HG03571 (cell line): ENCODE data around the gene ATP6AP1.

Source experiments
- ATAC-seq: cut with Tn5 transposase; IDR thresholded peaks from one replicate; pipeline ENCODE4 v1.9.1; 2021; ENCODE audit not compliant: unreplicated experiment

ATP6AP1 gene

DNA sequence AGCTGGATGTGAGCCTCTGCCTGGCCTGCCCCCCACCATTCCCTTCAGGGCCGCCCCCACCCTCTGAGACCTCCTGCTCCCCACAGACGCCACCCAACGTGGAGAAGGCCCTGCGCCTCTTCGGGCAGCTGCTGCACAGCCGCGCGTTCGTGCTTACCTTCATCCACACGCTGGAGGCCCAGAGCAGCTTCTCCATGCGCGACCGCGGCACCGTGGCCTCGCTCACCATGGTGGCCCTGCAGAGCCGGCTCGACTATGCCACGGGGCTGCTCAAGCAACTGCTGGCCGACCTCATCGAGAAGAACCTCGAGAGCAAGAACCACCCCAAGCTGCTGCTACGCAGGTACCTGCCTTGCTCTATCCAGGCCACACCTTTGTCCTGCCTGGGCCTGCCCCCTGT lies 39.7 kb downstream of the ATP6AP1 start:
- ATAC-seq: no peak

DNA sequence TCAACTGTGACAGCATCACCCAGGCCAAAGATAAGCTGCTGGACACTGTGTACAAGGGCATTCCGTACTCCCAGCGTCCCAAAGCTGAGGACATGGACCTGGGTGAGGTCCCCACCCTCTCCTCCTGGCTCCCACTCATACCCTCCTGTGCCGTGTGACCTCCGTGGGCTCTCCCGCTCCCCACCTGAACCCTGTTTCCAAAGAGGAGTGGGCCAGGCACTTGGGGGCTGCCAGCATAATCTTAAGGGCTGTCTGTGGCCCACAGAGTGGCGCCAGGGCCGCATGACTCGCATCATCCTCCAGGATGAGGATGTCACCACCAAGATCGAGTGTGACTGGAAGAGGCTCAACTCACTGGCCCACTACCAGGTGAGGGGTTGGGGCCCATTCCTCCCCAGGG lies 40.6 kb downstream of the ATP6AP1 start:
- no peak for ATAC-seq

DNA sequence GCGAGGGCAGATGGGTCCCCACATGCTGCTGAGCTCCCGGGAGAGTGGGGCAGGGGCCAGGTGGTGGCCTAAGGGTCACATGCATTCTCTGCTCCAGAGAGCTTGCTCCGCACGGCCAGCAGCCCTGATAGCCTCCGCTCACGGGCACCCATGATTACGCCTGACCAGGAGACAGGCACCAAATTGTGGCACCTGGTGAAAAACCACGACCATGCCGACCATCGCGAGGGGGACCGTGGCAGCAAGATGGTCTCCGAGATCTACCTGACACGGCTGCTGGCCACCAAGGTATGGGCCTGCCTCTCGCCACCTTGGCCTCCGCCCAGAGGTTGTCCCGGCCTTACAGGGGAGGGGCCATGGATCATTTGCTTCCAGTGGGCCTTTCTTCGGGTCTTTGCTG lies 41.4 kb downstream of the ATP6AP1 start:
- ATAC-seq: no peak

DNA sequence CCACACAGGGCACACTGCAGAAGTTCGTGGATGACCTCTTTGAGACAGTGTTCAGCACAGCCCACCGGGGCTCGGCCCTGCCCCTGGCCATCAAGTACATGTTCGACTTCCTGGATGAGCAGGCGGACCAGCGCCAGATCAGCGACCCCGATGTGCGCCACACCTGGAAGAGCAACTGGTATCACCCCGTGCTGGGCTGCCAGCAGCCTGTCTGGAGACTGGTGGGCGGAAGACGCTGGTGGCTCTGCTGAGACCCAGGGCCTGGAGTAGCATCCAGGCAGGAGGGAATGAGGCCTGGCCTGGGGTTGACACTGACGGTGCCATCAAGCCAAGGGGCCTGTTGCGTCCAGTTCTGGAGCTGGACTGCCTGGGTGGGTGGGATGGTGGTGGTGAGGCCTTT lies 42.0 kb downstream of the ATP6AP1 start:
- ATAC-seq: no peak

DNA sequence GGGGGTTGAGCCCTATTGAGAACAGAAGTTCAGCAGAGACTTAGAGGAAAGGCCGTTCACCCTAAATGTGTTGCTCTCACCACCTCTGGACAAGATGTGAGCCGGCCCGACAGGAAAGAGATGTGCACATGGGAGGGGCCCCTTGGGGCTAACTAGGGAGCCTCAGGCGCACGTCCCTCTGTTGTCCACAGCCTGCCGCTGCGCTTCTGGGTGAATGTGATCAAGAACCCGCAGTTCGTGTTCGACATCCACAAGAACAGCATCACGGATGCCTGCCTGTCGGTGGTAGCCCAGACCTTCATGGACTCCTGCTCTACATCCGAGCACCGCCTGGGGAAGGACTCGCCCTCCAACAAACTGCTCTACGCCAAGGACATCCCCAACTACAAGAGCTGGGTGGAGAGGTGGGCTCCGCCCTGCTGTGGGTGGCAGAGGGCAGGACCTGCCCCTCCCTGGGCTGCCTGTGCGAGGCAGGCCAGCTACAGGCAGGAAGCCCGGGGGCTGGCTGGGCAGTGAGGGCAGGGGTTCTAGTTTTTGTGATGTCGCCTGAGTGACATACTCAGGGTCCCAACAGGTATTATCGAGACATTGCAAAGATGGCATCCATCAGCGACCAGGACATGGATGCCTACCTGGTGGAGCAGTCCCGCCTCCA lies 42.6 kb downstream of the ATP6AP1 start:
- no peak for ATAC-seq

DNA sequence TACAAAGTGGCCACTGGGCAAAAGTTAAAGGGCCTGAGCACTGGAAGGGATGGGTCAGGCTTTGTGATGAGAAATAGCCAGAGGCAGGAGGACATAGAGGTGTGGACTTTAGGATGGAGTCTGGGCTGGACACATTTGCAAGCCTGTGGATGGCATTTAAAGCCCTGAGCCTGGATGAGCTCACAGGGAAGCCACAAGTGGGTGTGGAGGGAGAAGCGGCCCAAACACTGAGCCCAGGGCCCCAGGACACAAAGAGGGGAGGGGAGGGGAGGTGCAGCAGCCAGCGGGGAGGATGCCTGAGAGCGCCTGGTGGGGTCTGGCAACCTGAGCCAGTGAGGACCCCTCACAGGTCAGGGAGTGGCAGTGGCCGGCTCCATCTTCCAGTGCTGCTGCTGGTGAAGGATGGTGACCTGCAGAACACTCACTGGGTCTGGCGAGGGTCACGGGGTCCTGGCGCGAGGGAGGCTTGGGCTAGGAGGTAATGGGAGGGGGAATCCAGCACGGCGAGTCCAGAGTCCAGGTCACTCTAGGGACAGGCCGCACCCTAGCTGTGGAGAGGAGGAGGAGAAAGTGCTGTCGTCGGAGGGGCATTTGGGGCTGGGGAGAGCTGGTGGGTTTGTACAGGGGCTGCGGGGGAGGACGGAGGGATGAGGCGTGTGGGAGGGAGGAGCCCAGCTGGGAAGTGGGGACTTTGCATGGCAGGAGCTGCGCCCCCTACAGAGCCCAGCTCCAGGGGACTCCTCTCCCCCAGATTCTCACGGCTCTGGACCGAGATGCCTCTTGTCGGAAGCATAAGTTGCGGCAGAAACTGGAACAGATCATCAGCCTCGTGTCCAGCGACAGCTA lies 43.6 kb downstream of the ATP6AP1 start:
- no peak for ATAC-seq

DNA sequence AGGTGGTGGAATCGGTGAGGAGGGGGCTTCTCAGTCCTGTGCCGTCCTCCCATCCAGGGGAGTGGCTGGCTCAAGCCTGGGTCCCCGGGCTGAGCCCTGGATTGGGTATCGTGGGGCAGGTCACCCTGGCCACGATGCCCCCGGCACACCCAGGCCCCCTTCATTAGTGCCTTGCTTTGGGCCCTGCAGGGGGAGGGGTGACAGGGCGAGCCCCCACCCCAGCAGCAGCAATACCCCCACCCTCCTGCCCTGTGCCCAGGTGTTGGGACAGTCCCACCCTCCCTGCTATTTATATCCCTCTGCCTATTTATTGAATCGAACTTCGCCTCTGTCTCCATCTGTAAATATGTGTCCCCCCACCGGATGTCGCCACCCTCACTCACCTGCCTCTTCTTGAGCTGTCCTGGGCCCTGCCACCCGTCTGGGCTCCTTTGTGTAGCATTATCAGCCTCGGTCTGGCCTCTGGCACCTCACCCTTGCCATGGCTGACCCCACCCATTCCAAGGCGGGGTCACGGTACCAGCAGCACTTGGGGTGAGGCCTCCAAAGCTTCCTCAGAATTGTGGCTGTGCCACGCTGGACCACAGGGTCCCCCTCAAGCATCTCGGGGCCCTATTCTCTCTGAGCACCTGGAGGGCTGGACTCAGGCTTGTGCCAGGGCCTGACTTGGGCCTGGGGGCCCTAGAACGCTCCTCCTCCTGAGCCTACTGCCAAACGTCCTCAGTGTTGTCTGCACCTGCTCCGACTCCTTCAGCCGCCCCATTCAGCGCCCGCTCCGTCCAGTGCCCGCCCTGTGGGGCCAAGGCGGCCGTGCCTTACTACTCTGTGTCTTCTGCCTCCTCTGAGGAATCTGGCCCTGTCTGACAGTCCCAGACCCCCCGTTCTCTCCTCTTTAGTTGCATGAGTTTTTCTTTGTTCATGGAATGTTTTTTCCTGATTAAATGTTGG lies 44.5 kb downstream of the ATP6AP1 start:
- ATAC-seq: no peak

DNA sequence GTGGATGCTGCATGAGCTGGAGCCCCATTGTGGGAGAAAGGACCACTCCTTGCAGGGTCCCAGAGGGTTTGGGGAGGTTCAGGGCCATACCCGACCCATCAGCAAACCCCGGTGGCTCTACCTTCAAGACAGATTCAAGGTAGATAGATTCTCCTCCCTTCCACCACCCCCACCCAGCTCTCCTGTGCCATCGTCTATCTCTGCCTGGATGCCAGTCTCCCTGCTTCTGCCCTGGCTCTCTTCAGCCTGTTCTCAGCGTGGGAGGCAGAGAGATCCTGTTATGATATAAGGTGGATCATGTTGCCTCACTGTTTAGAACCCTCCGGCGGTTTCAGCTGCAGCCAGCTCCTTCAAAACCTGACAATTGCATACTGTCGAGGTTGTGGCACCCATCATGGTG lies 45.2 kb downstream of the ATP6AP1 start:
- ATAC-seq: no peak

DNA sequence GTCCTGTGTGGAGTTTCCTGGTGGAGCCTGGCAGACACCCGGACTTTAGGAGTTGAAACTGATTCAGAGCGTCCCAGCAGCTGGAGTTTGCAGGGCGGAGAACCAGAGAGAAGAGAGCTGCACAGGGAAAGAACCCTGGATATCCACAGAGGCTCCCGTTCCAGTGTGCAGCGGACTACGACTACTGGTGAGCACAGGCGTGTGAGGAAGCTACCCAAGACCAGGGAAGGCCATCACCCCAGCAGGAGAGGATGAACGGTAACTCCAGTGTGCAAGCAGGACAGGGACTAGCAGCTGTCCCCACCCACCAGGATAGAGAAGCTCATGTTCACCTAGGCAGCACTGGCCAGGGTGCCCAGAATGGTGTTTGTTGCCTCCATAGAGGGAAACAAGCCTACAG lies 48.3 kb downstream of the ATP6AP1 start:
- ATAC-seq: no peak

DNA sequence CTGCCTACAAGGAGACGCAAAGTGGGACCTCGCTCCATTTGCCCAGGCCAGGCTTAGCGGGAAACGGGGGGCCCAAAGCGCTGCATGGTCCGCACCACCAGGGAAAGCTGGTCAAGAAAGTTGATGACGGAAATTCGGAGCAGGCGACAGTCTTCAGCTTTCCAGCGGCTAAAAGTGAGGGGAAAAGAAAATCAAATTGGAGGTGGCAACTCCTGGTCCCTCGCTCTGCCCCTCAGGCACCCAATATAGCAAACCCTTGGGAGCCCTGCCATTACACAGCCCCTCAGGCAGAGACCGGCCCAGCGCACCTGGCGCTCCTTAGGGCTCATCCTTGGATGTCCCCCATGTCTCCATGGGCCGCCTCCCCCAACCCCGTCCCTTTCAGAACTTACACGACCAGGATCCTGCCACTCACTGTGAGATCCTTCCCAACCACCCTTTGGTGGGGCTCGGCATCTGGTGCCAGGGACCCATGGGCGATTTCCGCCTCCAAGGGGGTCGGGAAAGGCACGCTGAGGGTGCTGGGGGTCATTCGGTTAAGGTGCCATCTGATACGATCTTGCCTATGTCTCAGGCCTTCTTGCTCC lies 49.5 kb downstream of the ATP6AP1 start:
- ATAC-seq: no peak

DNA sequence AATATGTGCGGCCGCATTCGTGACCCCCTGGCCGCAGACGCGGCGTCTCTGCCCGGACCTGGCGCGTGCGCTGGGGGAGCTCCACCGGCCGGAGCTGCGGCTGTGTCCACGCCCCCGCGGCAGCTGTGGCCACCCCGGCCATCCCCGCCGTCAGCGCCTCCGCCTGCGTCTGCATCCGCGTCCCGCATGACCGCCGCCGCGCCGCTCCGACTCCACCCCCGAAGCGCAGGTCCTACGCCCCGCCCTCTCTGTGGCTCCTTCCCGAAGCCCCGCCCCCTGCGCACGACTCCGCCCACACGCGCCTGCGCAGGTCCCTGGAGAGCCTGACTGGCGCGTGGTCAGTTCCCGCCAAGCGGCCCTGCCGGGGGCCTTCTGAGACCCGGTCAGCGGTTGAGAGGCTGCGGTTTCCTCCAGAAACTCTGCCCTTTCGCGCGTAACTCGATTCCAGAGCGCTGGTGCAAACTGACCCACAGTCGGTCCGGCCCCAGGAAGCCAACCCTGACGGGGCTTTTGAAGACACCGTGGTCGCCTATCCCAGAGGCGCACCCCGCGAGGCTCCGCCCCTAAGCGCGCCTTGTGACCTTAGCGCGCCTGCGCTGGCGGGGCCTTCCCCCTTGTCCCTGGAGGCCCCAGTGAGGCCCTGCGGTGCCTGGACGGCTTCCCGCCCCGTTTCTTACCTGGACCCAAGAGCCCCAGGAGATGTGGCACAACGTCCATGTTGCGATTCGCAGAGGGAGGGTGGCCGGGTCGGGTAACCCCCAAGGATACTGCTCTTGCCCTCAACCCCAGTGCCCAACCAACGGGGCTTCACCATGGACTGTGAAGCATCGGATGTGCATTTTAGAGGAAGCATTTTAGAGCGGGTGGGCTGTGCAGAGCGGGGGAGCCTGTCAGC lies 50.5 kb downstream of the ATP6AP1 start, which contains the start of gene LAGE3:
Gene LAGE3, minus strand, starts transcription at position 554 of the 895 bp plus-strand sequence. Its CDS starts 366 bp downstream, at position 188.
- ATAC-seq: peak; percentile 88

DNA sequence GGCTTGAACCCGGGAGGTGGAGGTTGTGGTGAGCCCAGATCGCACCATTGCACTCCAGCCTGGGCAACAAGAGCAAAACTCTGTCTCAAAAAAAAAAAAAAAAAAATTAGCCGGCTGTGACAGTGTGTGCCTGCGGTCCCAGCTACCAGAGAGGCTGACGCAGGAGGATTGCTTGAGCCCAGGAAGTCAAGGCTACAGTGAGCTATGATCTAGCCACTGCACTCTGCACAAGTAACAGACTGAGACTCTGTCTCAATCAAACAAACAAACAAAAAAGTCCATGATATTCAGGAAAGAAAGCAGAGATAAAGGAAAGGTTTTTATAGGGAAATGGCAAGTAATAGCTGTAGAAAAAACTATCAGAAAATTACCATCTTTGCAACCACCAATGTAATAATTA lies 52.7 kb downstream of the ATP6AP1 start:
- ATAC-seq: no peak

DNA sequence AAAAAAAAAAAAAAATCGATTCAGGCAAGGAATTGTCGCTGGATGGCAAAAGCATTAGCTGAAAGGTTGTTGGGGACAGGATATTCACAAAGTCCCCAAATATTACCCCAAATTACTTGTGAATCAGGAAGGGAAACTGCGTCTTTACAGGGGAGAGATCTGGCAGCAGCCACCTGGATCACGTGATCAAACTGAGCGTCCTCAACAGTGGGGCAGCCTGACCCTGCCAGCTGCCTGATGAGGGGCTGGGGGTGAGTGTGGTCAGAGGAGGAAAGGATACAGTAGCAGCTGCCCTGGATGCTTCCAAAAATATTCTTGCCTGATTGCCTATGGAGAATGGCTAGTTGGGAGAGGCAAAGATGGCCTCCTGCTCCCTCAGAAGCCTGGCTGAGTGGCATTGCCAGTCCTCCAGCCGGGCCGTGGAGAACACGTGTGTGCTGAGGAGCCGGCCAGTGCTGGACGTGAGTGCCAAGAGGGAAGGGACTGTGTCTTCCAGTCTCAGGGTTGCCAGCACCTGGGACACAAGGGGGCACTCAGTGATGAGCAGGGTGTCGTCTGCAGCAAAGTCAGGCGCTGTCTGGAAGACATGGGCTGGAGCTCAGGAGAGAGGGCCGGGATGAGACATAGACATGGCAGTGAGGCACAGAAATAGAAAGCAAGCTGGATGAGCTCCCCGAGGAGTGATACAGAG lies 53.6 kb downstream of the ATP6AP1 start:
- no peak for ATAC-seq

DNA sequence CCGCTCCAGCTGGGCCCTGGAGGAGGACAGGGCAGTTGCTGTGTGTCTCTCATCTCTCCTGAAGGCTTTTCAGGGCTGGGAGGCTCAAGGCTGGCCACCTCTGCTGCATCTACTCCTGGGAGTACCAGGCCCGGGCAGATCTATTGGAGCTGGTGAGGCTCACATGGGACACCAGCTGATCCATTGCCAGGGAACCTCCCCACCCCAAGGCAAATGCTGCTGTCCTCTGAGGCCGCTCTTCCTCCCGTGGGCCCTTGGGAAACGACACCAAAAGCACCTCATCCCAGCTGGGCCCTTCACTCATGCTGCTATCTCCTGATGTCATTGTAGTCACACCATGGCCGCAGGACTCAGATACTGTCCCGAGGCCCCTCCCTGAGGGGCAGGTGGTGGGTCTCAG lies 54.3 kb downstream of the ATP6AP1 start:
- ATAC-seq: no peak

DNA sequence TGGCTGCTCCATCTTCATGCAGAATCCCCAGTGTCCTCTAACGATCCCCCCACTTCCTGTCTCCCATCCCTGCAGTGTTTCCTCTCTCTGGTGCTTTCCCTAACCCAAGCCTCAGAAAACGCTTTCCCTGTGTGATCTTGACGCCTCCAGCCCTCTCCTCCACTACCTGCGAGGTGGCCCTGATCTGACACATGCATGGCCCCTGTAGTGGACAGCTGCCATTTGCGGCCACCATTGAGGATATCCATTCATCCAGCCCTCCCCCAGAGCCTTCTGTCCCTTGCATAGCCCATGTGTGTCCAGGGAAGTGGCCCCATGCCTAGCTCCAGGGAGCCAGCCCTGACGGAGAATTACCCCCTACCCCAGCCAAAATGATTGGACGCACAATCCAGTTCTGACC lies 54.8 kb downstream of the ATP6AP1 start:
- ATAC-seq: no peak

DNA sequence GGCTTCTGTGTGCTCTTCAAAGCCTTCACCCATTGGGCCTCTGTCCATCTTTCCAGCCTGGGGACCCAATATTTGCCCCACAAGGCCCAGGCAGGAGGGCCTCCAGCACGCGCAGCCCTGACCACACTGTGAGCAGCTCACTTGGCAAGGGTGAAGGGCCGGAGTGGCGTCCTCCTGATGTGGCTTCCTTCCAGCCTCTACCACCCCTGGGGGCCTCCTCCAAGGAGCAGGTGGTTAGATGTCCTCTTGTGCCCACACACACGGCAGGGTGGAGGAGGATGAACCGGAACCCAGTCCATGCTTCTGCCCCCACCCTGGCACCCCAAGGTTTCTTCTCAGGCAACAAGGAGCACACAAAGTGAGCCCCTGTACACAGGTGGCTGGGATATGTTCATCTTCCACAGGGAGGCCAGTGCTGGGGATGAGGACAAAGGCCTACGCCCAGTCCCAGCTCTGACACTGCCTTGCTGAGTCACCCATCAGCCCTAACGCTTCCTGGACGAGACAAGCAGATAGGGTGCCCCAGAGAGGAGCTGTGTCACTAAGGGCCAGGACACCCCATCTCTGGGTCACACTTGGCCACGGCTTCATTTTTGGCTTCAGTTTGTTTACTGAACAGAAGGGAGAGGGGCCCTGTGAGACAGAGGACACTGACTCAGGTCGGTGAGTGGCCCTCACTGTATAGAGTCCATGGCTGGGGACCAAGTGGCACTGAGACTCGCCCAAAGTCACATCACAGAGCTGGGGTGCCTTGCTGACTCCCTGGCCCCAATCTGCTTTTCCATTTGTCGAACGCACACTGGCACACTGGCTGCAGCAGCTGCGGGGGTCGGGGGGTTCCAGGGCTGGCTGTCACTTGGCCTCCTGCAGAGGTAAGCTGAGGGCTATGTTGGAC lies 56.0 kb downstream of the ATP6AP1 start:
- no peak for ATAC-seq

DNA sequence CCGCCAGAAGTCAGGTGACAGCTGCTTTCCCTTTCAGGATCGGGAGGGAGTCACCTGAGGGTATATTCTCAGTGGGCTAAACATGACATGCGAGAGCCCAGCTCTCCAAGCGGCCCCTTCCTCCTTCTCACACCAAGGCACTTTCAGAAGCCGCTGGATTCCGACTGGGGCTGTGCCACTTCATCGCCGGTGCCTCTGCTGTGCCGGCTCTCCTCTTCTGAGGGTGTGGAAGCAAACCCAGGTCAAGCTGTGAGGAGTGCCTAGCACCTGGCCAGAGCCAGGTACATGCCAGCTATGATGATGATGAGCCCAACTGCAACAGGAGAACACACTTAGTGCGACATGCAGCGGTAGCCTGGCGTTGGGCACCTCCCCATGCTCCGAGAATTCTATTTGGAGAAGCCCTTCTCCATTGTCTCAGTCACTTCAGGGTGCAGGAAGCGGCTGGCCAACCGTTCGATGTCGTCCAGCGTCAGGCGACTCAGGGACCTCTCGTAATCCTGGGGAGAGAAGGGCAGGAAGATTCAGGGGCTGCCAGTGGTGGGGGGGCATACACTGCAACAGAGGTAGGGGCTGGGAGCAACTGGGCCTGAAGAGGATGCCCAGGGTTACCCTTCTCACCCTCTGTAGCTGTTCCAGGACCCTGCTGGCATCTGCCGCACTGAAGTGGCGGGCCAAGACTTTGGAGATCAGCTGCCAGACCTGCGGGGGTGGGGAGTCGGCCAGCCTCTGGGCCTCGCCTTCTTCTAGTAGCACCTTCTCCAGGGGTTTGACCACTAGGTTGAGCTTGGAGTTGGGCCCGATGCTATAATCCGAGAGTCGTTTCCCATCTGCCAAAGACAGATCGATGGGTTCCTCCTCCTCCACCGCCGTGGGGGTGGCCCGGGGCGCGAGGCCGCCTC lies 56.9 kb downstream of the ATP6AP1 start:
- ATAC-seq: no peak
